HAP-1 (cell line): ENCODE measurements around the gene RNH1.

Source experiments
- DNase-seq, 2 experiments: peaks; one replicate each; pipeline ENCODE4 v3.0.0-alpha.2; 2016 to 2020; ENCODE audit warnings: low spot score in 2 of 2
- H3K27me3 ChIP-seq: fragments of 250-450 bp; sonication (Bioruptor Pico); 2 replicates; pipeline ENCODE4 v1.5.1; 2020; ENCODE audit warnings: low read depth, mild to moderate bottlenecking, moderate library complexity
- H3K36me3 ChIP-seq: fragments of 250-450 bp; sonication (Bioruptor Pico); replicated peaks from 2 replicates; pipeline ENCODE4 v1.5.1; 2020; ENCODE audit warnings: mild to moderate bottlenecking
- H3K4me1 ChIP-seq: fragments of 250-450 bp; sonication (Bioruptor Pico); 2 replicates; pipeline ENCODE4 v1.5.1; 2020; ENCODE audit warnings: mild to moderate bottlenecking
- H3K4me3 ChIP-seq: fragments of 250-450 bp; sonication (Bioruptor Pico); 2 replicates; pipeline ENCODE4 v1.5.1; 2020; ENCODE audit warnings: mild to moderate bottlenecking, moderate library complexity
- H3K9me3 ChIP-seq: fragments of 250-450 bp; sonication (Bioruptor Pico); 2 replicates; pipeline ENCODE4 v1.5.1; 2020; ENCODE audit warnings: mild to moderate bottlenecking, moderate library complexity
- in situ Hi-C: fragments of 300-500 bp; cut with MboI; formaldehyde crosslinking; loops from 3 replicates; pipeline ENCODE4 v1.14.3; 2020; ENCODE audit warnings: low sequenced_read_pairs, inconsistent platforms, mixed read lengths

Gene RNH1

GRCh38 chr11:451738-452137 lies 55.3 kb downstream of the RNH1 start:
- peaks cover 26% of the 10 kb centered on the region for H3K4me1 ChIP-seq
- in situ Hi-C loops, result no loop called here
- no peaks in the 10 kb centered on the region for H3K27me3 ChIP-seq
- H3K9me3 ChIP-seq, result no peaks in the 10 kb centered on the region
- peak overlapping the region; percentile 67 for H3K4me3 ChIP-seq
- peaks cover 34% of the 10 kb centered on the region for H3K36me3 ChIP-seq
- DNase-seq, result no peak

GRCh38 chr11:450809-451451 lies 56.1 kb downstream of the RNH1 start:
- Histone ChIP-seq H3K4me1 (peaks cover 21% of the 10 kb centered on the region), H3K36me3 (peaks cover 34% of the 10 kb centered on the region), H3K9me3 (no peaks in the 10 kb centered on the region), H3K4me3 (peak overlapping the region; percentile 67), H3K27me3 (no peaks in the 10 kb centered on the region)
- DNase-seq, result peak; percentile 43 to 74
- in situ Hi-C loops, result no loop called here

GRCh38 chr11:449889-450808 lies 56.9 kb downstream of the RNH1 start, which contains the start of gene PTDSS2:
PTDSS2 (plus strand) TSS chr11:450279; CDS start chr11:450456, 177 bp downstream.
- Histone ChIP-seq H3K27me3 (no peaks in the 10 kb centered on the region), H3K4me3 (peak within 1 kb of the TSS; percentile 67), H3K4me1 (peaks cover 21% of the 10 kb centered on the region), H3K9me3 (no peaks in the 10 kb centered on the region), H3K36me3 (peaks cover 34% of the 10 kb centered on the region)
- DNase-seq, result peak; percentile 93 to 97
- in situ Hi-C loops, result no loop called here

GRCh38 chr11:447923-448731 lies 58.9 kb downstream of the RNH1 start:
- no peaks in the 10 kb centered on the region for H3K27me3 ChIP-seq
- in situ Hi-C loops, result no loop called here
- H3K36me3 ChIP-seq, result peaks cover 17% of the 10 kb centered on the region
- no peaks in the 10 kb centered on the region for H3K9me3 ChIP-seq
- H3K4me3 ChIP-seq, result peak overlapping the region; percentile 70
- DNase-seq, result peak; percentile 88 to 99
- peaks cover 21% of the 10 kb centered on the region for H3K4me1 ChIP-seq

- Histone ChIP-seq H3K4me1 (peaks cover 21% of the 10 kb centered on the region), H3K27me3 (no peaks in the 10 kb centered on the region), H3K9me3 (no peaks in the 10 kb centered on the region), H3K36me3 (peaks cover 6% of the 10 kb centered on the region), H3K4me3 (no peak overlapping the region)
- no peak for DNase-seq
- in situ Hi-C loops, result no loop called here
These were observed 60.2 kb downstream of the RNH1 start for GRCh38 chr11:446891-447290.

GRCh38 chr11:445765-446588 lies 61.1 kb downstream of the RNH1 start:
- Histone ChIP-seq H3K27me3 (no peaks in the 10 kb centered on the region), H3K4me3 (no peak overlapping the region), H3K9me3 (no peaks in the 10 kb centered on the region), H3K36me3 (no peaks in the 10 kb centered on the region; the same call in 1 of the 2 replicates), H3K4me1 (peaks cover 17% of the 10 kb centered on the region)
- in situ Hi-C loops, result no loop called here
- DNase-seq, result no peak
